Stimulated activated CD4-positive, alpha-beta T cell treated with anti-CD3 and anti-CD28 coated beads, Interleukin-4, amount 100 ng/mL, for 48 hours (primary cell): ENCODE data around the gene HAND2.

Experiments
- DNase-seq, 2 donors: peaks; one replicate each; pipeline ENCODE4 v3.0.0-alpha.2; 2020; ENCODE audit warnings: low read depth in 2 of 2

HAND2 gene

GRCh38 chr4:173503330-173504180 lies 26.5 kb downstream of the HAND2 start:
- DNase-seq: no peak

DNA sequence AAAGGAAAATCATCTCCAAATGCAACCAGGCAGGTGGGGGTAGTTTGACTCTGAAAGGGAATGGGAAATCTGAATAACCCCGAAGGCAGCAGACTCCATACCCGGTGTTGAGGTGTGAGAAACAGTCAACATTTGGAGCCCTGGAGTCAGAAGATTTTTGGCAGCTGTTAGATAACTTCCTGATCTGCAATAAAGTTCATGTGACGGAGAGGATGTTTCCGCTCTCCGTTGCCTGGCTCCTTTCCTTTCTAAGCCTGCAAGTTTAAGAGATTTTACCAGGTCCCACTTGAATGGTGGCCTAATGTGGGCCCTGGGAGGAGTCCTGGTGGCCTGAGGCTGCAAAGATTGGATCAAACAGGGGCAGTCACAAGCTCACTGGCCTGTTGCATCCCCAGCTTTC lies 27.7 kb downstream of the HAND2 start:
- DNase-seq: no peak

- DNase-seq: no peak
Observed at GRCh38 chr4:173501592-173502150, 28.4 kb downstream of the HAND2 start.

DNA sequence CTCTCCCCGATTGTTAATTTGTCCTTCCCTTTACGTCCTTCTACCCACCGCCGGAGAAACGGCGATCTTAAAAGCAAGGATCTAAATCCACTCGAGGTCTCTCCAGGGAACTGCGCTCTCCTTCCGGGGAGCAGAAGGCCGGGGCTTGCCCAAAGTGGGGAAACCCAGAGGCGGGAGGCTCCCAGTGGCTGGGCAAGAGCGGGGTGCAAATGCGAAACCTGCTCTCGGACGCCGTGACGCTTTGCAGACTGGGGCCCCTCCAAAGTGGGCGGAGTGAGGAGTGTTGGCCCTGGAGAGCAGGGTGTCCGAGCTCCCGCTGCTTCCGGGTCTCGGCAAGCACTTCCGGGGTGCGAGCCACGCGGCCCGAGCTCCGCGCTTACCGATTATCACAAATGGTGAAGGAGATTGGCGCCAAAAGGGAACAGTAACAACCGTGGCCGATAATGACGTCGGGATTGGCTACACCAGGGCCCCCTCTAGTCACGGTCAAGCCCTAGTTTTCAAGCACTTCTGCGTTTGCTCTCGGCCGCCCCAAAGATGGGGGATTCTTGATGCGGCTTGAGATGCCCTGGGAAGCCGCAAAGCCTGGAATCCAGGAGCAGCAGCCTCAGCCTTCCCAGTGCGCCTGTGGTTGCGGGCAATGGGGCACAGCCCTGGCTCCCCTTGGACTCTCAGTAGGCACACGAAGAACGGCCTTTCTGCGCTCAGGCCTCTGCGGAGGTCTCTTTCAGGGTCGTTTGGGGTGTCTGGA lies 29.0 kb downstream of the HAND2 start:
- DNase-seq: no peak

GRCh38 chr4:173499658-173500535 lies 30.1 kb downstream of the HAND2 start:
- no peak for DNase-seq

- no peak for DNase-seq
Observed at GRCh38 chr4:173498771-173499170, 31.3 kb downstream of the HAND2 start.

- no peak for DNase-seq
Observed at GRCh38 chr4:173498023-173498422, 32.0 kb downstream of the HAND2 start.

DNA sequence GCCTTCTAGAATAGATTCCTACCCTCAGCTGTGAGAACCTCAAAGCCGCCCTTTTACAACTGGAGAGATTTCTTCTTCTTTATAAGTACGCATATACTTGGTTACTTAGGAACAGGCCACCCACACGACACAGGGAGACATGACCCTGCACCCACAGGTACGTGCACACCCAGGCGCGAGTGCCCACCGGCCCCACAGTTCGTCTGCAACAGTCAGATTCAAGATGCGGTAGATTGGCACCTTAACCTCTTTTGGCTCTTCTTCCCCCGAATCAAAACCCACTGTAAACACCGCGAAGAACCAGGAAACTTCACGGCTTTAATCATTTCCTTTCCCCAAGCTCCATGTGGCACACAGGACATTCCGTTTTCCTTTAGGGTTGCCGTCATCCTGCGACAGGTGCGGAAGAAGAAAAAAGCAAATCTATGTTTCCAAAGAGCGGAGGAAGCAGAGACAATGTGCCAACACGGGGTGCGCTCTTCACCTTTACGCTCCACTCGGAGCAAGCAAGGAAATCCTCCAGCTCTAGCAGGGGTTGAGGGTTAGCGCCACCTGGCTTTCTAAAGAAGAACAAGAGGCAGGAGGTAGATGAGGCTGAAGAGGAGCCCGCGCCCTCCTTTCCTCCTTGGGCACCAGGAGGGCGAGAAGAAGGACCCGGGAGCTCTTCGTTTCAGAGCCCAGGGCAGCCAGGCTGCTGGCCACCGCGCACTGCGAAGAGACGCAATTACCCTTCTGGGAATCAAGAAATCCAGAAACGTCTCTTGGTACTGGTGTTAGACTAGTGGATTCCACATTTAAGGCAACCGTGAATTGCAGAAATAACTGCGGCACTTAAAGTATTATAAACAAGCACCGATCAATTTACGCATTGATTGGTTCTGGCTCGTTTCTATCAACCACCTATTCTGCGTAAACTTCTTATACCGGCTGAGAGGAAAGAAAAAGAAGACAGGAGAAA lies 35.7 kb downstream of the HAND2 start:
- peak in 1 of 2 donors; percentile 34 for DNase-seq

- no peak for DNase-seq
Observed at GRCh38 chr4:173493041-173493440, 37.0 kb downstream of the HAND2 start.

- no peak for DNase-seq
Observed at GRCh38 chr4:173492315-173492714, 37.7 kb downstream of the HAND2 start.

DNA sequence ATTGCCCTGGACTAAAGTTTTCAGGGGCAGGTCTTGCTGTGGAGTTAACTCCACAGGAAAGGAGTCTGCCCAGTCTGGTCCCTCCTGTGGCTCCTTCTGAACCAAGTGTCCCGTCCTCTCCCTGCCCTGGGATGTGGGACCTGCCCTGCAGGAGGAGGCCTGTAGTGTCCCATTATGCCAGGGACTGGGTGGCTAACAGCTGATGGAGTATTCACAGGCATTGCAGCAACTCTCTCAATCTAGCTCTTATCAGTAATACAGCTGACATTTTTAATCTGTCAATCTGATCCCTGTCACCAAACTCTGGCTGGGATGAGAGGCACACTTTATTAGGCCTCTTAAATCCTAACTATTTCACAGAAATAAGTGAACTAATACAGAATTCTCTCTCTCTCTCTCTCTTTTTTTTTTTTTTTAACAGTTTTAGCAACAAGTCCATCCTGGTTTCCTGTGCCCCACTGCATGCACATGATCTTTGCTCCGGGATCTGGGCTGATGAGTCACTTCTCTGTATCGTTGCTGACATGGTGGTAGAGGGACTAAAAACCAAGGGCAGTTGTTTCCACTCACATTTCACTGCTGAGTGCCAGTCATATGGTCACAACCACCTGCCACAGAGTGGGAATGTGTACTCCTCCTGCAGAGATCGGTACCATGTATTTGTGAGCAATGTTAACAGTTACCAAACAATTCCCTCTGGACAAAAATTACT lies 39.1 kb downstream of the HAND2 start:
- no peak for DNase-seq

DNA sequence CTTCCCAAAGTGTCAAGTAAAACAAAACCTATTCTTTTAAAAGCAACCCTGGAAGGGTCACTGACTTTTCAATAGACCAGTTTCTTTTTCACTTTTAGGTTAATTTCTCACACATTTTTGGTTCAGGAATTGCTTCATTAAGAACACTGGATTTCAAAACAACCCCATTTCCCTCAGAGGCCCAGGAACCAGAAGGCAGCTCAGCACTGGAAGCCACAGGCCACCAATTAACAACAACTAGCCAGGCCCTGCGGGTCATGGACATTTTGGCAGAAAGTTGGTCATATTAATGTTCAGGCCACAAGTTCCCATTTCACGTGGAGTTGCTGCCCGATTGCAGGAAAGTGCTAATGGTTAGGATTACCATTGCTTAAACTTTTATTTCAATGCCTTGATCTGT lies 39.8 kb downstream of the HAND2 start:
- no peak for DNase-seq

DNA sequence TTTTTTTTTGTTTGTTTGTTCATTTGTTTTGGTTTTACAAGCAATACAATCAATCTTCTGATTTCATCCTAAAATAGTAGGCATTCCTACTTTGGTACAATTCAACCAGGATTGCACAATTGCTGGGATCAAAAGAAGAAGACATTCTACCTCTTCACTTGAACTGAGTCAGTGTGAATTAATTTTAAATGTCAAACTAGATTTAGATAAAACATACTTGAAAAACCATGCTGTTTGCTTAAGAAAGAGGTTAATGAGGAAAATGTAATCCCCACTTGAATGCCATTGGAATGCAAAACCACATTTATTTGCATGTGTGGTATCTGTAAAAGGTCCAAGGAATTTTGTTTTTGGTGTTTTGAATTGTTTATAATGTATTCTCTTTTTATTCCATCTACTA lies 40.5 kb downstream of the HAND2 start:
- DNase-seq: no peak

DNA sequence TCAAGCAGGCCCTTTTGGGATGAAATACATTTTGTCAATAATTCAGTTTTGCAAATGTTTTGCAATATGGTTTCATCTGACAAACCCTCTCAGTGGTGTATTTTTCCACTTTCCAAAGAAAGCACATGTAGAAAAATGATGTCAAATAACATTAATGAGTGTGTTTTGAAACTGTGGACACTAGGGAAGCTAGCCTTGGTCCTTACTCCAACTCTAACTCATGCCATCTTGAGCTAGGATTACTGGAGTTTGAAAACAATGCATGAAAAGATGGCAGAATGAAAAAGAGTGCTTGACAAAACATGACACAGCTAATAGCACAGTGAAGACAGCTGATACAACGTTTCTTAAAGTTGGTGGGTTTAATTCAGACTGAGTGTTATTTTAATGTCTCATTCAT lies 41.4 kb downstream of the HAND2 start:
- DNase-seq: no peak

- no peak for DNase-seq
Observed at GRCh38 chr4:173488074-173488473, 42.0 kb downstream of the HAND2 start.

DNA sequence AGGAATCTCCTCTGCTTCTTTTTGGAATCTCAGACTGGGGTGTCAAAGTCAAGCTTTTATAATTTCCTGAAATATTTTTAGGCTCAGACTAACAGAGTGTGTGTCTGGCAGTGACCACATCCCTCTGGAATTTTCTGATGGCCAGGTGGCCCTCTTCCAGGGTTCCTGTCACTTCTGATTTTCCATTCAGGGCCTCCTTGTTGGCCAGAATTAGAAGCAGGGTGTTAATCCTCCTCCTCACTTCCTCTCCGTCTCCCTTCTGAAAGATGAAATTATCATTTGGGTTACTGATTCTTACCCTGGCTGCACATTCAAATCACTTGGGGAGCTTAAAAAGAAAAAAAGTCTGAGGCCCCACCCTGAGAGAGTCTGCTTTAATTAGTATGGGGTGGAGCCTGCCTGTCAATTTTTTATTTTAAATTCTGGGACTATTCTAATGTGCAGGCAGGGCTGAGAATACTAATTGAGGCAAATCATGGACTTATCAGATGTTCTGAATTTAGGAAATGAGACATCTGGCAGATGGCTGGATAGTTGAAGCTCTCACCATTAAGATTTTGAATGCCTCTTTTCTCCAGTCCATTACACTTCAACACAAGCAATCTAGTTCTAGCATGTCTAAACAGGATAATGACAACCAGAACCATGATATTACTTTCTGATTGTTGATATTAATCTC lies 43.2 kb downstream of the HAND2 start:
- DNase-seq: no peak

- DNase-seq: no peak
Observed at GRCh38 chr4:173485164-173485563, 44.9 kb downstream of the HAND2 start.

GRCh38 chr4:173482330-173482931 lies 47.6 kb downstream of the HAND2 start:
- DNase-seq: no peak

DNA sequence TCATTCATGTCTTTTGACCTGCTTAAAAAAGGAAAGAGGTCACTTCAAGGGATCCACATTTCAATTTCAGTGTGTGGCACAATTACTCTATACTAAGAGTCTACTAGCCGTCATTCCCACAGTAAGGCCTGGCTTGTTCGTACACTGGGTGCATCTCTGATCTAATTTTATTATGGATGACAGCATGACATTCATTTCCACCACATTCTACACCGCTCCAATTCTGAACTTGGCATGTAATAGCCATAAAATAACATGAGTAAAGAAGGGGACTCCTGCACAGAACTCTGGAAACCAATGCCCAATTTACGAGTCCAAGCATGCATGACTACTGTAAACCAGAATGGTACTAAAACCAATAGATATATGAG lies 51.1 kb downstream of the HAND2 start:
- no peak for DNase-seq
